Liver (tissue), 9 donors: ENCODE results near the gene NPL. TPM values are rescaled to one million over a fixed set of nuclear protein-coding genes. Genes with fewer than 3 reads are reported as not detected.

Experiments
- DNase-seq: peaks from one replicate; pipeline ENCODE4 v3.0.0-alpha.2; 2017; ENCODE audit warnings: low spot score
- H3K27ac ChIP-seq, 2 donors: one replicate each; pipeline ENCODE4 v1.7.0; 2013; ENCODE audit warnings: inconsistent platforms in 2 of 2, low read length in 2 of 2, control low read depth in 1 of 2, low read depth in 1 of 2, mild to moderate bottlenecking in 1 of 2
- H3K27me3 ChIP-seq, 4 donors: one replicate each; pipeline versions ENCODE4 v1.6.1 to v1.7.0; 2013; ENCODE audit warnings: low read length in 3 of 4, inconsistent platforms in 1 of 4, mild to moderate bottlenecking in 1 of 4, moderate library complexity in 1 of 4; ENCODE audit not compliant: control insufficient read depth in 4 of 4, insufficient read depth in 4 of 4
- H3K36me3 ChIP-seq, 4 donors: one replicate each; pipeline versions ENCODE4 v1.6.1 to v1.7.0; 2013; ENCODE audit warnings: low read length in 3 of 4, mild to moderate bottlenecking in 3 of 4, low read depth in 1 of 4, moderate library complexity in 1 of 4; ENCODE audit not compliant: control insufficient read depth in 4 of 4, insufficient read depth in 3 of 4
- H3K4me1 ChIP-seq, 4 donors: one replicate each; pipeline versions ENCODE4 v1.6.1 to v1.7.0; 2013; ENCODE audit warnings: low read length in 3 of 4, mild to moderate bottlenecking in 3 of 4, moderate library complexity in 1 of 4; ENCODE audit not compliant: control insufficient read depth in 4 of 4, insufficient read depth in 4 of 4
- H3K4me3 ChIP-seq, 3 donors: one replicate each; pipeline versions ENCODE4 v1.6.1 to v1.7.0; 2013; ENCODE audit warnings: low read length in 3 of 3, control low read depth in 1 of 3, low read depth in 1 of 3, mild to moderate bottlenecking in 1 of 3
- H3K9ac ChIP-seq, 2 donors: one replicate each; pipeline ENCODE4 v1.7.0; 2013; ENCODE audit warnings: low read length in 2 of 2, mild to moderate bottlenecking in 2 of 2, moderate library complexity in 2 of 2, control low read depth in 1 of 2, low read depth in 1 of 2
- H3K9me3 ChIP-seq, 4 donors: one replicate each; pipeline versions ENCODE4 v1.6.1 to v1.7.0; 2013; ENCODE audit warnings: low read length in 3 of 4; ENCODE audit not compliant: control insufficient read depth in 4 of 4
- ATF3 ChIP-seq: IDR thresholded peaks from 2 replicates; pipeline ENCODE4 v1.6.1; 2016; ENCODE audit warnings: antibody characterized with exemption
- CTCF ChIP-seq: fragments of 150-350 bp; IDR thresholded peaks from 2 replicates; pipeline ENCODE4 v1.5.1; 2017; ENCODE audit warnings: improper control_type of control experiment, low read depth, low read length; ENCODE audit not compliant: missing input control
- EGR1 ChIP-seq, 2 donors: IDR thresholded peaks; 2 replicates each; pipeline ENCODE4 v1.6.1; 2016 to 2018; ENCODE audit warnings: antibody characterized with exemption in 2 of 2, low read depth in 2 of 2
- FOXA1 ChIP-seq: IDR thresholded peaks from 2 replicates; pipeline ENCODE4 v1.6.1; 2016; ENCODE audit warnings: antibody characterized with exemption
- FOXA2 ChIP-seq: IDR thresholded peaks from 2 replicates; pipeline ENCODE4 v1.6.1; 2016; ENCODE audit warnings: antibody characterized with exemption
- GABPA ChIP-seq, 2 donors: IDR thresholded peaks in 1 of 2; conservative IDR thresholded peaks in 1 of 2; 2 replicates each; pipeline ENCODE4 v1.6.1; 2016; ENCODE audit warnings: antibody characterized with exemption in 2 of 2, mild to moderate bottlenecking in 1 of 2, moderate library complexity in 1 of 2
- HNF4A ChIP-seq, 2 donors: conservative IDR thresholded peaks; 2 replicates each; pipeline ENCODE4 v1.6.1; 2016; ENCODE audit warnings: antibody characterized with exemption in 2 of 2, mild to moderate bottlenecking in 2 of 2
- HNF4G ChIP-seq: IDR thresholded peaks from 2 replicates; pipeline ENCODE4 v1.6.1; 2016; ENCODE audit warnings: antibody characterized with exemption
- JUND ChIP-seq, 2 donors: IDR thresholded peaks; 2 replicates each; pipeline ENCODE4 v1.6.1; 2016; ENCODE audit warnings: antibody characterized with exemption in 2 of 2
- MAX ChIP-seq: IDR thresholded peaks from 2 replicates; pipeline ENCODE4 v1.6.1; 2016; ENCODE audit warnings: antibody characterized with exemption
- NR2F2 ChIP-seq: IDR thresholded peaks from 2 replicates; pipeline ENCODE4 v1.6.1; 2016; ENCODE audit warnings: antibody characterized with exemption
- RAD21 ChIP-seq, 2 donors: IDR thresholded peaks; 2 replicates each; pipeline ENCODE4 v1.6.1; 2016; ENCODE audit warnings: antibody characterized with exemption in 2 of 2, mild to moderate bottlenecking in 2 of 2
- REST ChIP-seq: IDR thresholded peaks from 2 replicates; pipeline ENCODE4 v1.6.1; 2016; ENCODE audit warnings: antibody characterized with exemption, mild to moderate bottlenecking
- RXRA ChIP-seq, 2 donors: IDR thresholded peaks; 2 replicates each; pipeline ENCODE4 v1.6.1; 2017 to 2018; ENCODE audit warnings: antibody characterized with exemption in 2 of 2, mild to moderate bottlenecking in 1 of 2
- SP1 ChIP-seq: IDR thresholded peaks from 2 replicates; pipeline ENCODE4 v1.6.1; 2018; ENCODE audit warnings: antibody characterized with exemption, mild to moderate bottlenecking
- TAF1 ChIP-seq: conservative IDR thresholded peaks from 2 replicates; pipeline ENCODE4 v1.6.1; 2016; ENCODE audit warnings: antibody characterized with exemption, mild to moderate bottlenecking
- YY1 ChIP-seq: IDR thresholded peaks from 2 replicates; pipeline ENCODE4 v1.6.1; 2016; ENCODE audit warnings: antibody characterized with exemption, mild to moderate bottlenecking
- ZBTB33 ChIP-seq: IDR thresholded peaks from 2 replicates; pipeline ENCODE4 v1.6.1; 2016; ENCODE audit warnings: antibody characterized with exemption
- WGBS: extraction: QIAGEN DNeasy Blood & Tissue Kit; methylation state at CpG from one replicate; pipeline ENCODE4 v1.1.7; 2013; 5-methylcytosine and 5-hydroxymethylcytosine counted together
- polyA plus RNA-seq, 2 donors: library from polyadenylated mRNA; stranded (reverse) in 1 of 2; unstranded in 1 of 2; fragments of 200-250 nt in 1 of 2; fragments of >200 nt in 1 of 2; fragmentation: Nextera tagmentation in 1 of 2; extraction: Ambion mirVana in 1 of 2; gene quantifications; one replicate each; pipeline versions ENCODE4 v1.2.1 to v1.2.3, GENCODE V29; 2013 to 2015
- total RNA-seq, 2 donors: library from RNA; depleted of rRNA; stranded (reverse); fragments of >200 nt; gene quantifications; one replicate each; pipeline ENCODE4 v1.2.3, GENCODE V29; 2014
- donor health status: healthy.
- donor health status: healthy.
- donor health status: healthy.
- donor health status: healthy.
- donor health status: healthy.

NPL gene
- total and polyA plus RNA-seq, 4 donors: 8.5 to 47.3 (median 15.9) TPM

- WGBS: 97% methylated on average over 2 of the region's 2 CpGs
- H3K27me3 ChIP-seq: no peaks in the 10 kb centered on the region
- no peak overlapping the region for H3K4me3 ChIP-seq
- H3K36me3 ChIP-seq: peaks cover 9 to 63% (median 47%) of the 10 kb centered on the region in 4 donors
- peaks cover 0 to 2% (median 0%) of the 10 kb centered on the region in 4 donors for H3K4me1 ChIP-seq
- H3K9ac ChIP-seq: no peak overlapping the region
- no peak for DNase-seq
- TF ChIP-seq RXRA (IDR thresholded peaks at IDR 0.05) (no peak), REST (no peak), SP1 (no peak), JUND (IDR thresholded peaks at IDR 0.05) (no peak), TAF1 (no peak), EGR1 (IDR thresholded peaks at IDR 0.05; ENCODE audit: low read depth in 2 of 2) (no peak), CTCF (no peak), YY1 (no peak), MAX (no peak), NR2F2 (no peak), FOXA2 (no peak), ATF3 (no peak)
- H3K9me3 ChIP-seq: no peaks in the 10 kb centered on the region
- H3K27ac ChIP-seq: no peak overlapping the region
Measured at GRCh38 chr1:182848736-182849135, 59.2 kb downstream of the NPL start.

GRCh38 chr1:182850319-182850718 is 60.7 kb downstream of the NPL start:
- Histone ChIP-seq H3K9ac (no peak overlapping the region), H3K27ac (no peak overlapping the region), H3K27me3 (no peaks in the 10 kb centered on the region), H3K36me3 (peaks cover 9 to 78% (median 58%) of the 10 kb centered on the region in 4 donors), H3K4me1 (peaks cover 0 to 3% (median under 1%) of the 10 kb centered on the region in 4 donors), H3K4me3 (no peak overlapping the region), H3K9me3 (no peaks in the 10 kb centered on the region)
- WGBS: 98% methylated on average over 4 of the region's 4 CpGs
- TF ChIP-seq JUND (IDR thresholded peaks at IDR 0.05) (no peak), MAX (no peak), NR2F2 (no peak), FOXA2 (no peak), YY1 (no peak), ATF3 (no peak), GABPA (IDR thresholded peaks at IDR 0.05 in 1 of 2, conservative IDR thresholded peaks at IDR 0.05 in 1 of 2) (no peak), ZBTB33 (no peak), FOXA1 (no peak), SP1 (no peak), EGR1 (IDR thresholded peaks at IDR 0.05; ENCODE audit: low read depth in 2 of 2) (no peak), HNF4A (conservative IDR thresholded peaks at IDR 0.05) (no peak), HNF4G (no peak), RAD21 (IDR thresholded peaks at IDR 0.05) (no peak)
- no peak for DNase-seq
